HG03469 (cell line): Measurements from ENCODE around the gene AFP.
"Not testable (repeated sequence)": the region's sequence is repeated elsewhere in the genome, so short reads cannot be mapped to it uniquely, and the experiment has no call there.

ENCODE experiments used
- ATAC-seq: cut with Tn5 transposase; IDR thresholded peaks from one replicate; pipeline ENCODE4 v1.9.1; 2021; ENCODE audit warnings: mild to moderate bottlenecking, moderate library complexity, moderate number of reproducible peaks; ENCODE audit not compliant: unreplicated experiment

AFP gene

GRCh38 chr4:73435984-73436383 is at the start of gene AFP:
AFP (plus strand) TSS chr4:73436221; CDS start chr4:73436263, 42 bp downstream.
- ATAC-seq = no peak

- no peak for ATAC-seq
These were observed 48.5 kb upstream of the AFP start for GRCh38 chr4:73387552-73387951.

DNA sequence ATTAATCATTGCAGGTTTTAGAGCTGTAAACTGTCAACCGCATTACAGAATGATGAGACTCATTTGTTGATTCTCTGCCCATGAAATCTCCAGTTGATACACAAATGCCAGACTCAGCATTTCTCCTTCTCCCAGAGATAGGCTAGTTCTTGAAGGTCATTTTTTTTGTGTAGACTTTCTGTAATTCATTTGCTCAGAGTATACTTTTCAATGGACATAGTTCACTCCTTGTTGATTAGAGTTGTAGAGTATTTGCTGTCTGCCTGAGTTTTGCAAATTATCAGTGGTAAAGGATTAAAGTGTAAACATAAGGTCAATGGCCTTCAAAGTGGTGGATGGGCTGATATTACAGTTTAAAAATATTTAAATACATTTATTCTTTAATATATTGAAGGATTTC is 47.1 kb upstream of the AFP start:
- ATAC-seq = no peak

DNA sequence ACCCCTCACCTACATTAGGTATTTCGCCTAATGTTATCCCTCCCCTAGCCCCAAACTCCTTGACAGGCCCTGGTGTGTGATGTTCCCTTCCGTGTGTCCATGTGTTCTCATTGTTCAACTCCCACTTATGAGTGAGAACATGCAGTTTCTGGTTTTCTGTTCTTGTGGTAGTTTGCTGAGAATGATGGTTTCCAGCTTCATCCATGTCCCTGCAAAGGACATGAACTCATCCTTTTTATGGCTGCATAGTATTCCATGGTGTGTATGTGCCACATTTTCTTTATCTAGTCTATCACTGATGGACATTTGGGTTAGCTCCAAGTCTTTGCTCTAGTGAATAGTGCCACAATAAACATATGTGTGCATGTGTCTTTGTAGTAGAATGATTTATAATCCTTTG is 46.4 kb upstream of the AFP start:
- ATAC-seq = not testable (repeated sequence)

- ATAC-seq = no peak
These were observed 44.2 kb upstream of the AFP start for GRCh38 chr4:73391774-73392173.

DNA sequence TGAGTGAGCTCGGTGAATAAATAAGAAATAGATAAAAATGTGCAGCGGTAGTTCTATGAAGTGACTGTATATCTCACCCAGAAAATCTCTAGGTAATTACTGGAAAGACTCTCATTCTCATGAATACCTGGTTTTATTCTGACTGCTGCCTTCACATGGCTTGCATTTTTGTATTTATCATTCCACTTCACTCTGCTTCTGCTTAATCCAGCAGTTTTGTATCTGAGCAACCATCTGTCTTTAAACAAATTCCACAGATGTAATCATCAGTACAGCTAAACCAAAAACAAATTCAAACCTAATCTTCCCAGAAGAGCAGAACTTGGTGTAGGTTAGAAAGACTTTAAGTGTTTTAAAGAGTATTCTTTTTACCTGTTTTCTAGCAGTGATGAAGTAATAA is 43.1 kb upstream of the AFP start:
- no peak for ATAC-seq

- ATAC-seq = no peak
These were observed 39.7 kb upstream of the AFP start for GRCh38 chr4:73396304-73396703.

GRCh38 chr4:73396993-73397972 is 38.7 kb upstream of the AFP start:
- no peak for ATAC-seq

DNA sequence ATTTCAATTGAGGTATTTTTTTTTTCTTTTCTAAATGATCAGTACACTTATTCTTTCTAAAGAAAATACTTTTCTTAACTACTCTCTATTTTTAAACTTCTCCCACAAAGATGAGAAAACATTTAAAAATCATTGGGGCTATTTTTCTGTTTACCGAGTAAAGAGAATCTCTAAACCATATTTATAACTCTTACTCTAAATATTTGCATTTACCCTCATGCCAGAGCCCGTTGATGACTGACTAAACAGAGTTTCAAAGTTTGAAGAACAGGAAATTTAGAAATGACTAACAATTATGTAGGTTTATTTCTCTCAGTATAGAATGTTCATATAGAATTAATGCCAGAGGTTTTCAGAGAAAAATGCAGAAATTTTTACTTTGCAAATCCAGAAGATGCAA is 34.6 kb upstream of the AFP start:
- no peak for ATAC-seq

DNA sequence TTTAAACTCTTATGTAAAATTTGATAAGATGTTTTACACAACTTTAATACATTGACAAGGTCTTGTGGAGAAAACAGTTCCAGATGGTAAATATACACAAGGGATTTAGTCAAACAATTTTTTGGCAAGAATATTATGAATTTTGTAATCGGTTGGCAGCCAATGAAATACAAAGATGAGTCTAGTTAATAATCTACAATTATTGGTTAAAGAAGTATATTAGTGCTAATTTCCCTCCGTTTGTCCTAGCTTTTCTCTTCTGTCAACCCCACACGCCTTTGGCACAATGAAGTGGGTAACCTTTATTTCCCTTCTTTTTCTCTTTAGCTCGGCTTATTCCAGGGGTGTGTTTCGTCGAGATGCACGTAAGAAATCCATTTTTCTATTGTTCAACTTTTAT is 32.0 kb upstream of the AFP start, which contains the start of gene ALB:
TSS of gene ALB (plus strand) at position 246 of the 400 bp plus-strand sequence. CDS start at position 287, 41 bp downstream.
- no peak for ATAC-seq

DNA sequence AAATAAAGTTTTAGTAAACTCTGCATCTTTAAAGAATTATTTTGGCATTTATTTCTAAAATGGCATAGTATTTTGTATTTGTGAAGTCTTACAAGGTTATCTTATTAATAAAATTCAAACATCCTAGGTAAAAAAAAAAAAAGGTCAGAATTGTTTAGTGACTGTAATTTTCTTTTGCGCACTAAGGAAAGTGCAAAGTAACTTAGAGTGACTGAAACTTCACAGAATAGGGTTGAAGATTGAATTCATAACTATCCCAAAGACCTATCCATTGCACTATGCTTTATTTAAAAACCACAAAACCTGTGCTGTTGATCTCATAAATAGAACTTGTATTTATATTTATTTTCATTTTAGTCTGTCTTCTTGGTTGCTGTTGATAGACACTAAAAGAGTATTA is 31.6 kb upstream of the AFP start:
- ATAC-seq = no peak

DNA sequence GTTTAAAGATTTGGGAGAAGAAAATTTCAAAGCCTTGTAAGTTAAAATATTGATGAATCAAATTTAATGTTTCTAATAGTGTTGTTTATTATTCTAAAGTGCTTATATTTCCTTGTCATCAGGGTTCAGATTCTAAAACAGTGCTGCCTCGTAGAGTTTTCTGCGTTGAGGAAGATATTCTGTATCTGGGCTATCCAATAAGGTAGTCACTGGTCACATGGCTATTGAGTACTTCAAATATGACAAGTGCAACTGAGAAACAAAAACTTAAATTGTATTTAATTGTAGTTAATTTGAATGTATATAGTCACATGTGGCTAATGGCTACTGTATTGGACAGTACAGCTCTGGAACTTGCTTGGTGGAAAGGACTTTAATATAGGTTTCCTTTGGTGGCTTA is 30.9 kb upstream of the AFP start:
- ATAC-seq = no peak

- ATAC-seq = no peak
These were observed 29.5 kb upstream of the AFP start for GRCh38 chr4:73406548-73406875.

GRCh38 chr4:73407227-73407673 is 28.8 kb upstream of the AFP start:
- no peak for ATAC-seq

GRCh38 chr4:73408181-73408867 is 27.7 kb upstream of the AFP start:
- no peak for ATAC-seq

GRCh38 chr4:73409012-73409862 is 26.8 kb upstream of the AFP start:
- no peak for ATAC-seq

DNA sequence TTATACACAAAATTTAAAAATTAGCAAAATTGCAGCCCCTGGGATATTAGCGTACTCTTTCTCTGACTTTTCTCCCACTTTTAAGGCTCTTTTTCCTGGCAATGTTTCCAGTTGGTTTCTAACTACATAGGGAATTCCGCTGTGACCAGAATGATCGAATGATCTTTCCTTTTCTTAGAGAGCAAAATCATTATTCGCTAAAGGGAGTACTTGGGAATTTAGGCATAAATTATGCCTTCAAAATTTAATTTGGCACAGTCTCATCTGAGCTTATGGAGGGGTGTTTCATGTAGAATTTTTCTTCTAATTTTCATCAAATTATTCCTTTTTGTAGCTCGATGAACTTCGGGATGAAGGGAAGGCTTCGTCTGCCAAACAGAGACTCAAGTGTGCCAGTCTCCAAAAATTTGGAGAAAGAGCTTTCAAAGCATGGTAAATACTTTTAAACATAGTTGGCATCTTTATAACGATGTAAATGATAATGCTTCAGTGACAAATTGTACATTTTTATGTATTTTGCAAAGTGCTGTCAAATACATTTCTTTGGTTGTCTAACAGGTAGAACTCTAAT is 26.0 kb upstream of the AFP start:
- no peak for ATAC-seq

GRCh38 chr4:73410916-73411730 is 24.9 kb upstream of the AFP start:
- no peak for ATAC-seq

DNA sequence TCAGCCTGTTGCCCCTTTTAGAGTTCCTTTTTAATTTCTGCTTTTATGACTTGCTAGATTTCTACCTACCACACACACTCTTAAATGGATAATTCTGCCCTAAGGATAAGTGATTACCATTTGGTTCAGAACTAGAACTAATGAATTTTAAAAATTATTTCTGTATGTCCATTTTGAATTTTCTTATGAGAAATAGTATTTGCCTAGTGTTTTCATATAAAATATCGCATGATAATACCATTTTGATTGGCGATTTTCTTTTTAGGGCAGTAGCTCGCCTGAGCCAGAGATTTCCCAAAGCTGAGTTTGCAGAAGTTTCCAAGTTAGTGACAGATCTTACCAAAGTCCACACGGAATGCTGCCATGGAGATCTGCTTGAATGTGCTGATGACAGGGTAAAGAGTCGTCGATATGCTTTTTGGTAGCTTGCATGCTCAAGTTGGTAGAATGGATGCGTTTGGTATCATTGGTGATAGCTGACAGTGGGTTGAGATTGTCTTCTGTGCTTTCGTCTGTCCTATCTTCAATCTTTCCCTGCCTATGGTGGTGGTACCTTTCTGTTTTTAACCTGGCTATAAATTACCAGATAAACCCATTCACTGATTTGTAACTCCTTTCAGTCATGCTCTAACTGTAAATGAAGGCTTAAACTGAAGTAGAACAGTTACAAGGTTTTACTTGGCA is 24.1 kb upstream of the AFP start:
- ATAC-seq = no peak
